GM08714 (cell line): Measurements from ENCODE around the gene PSMC5.
"Not testable (repeated sequence)": the region's sequence is repeated elsewhere in the genome, so short reads cannot be mapped to it uniquely, and the experiment has no call there.

Experiments
- H3K4me3 ChIP-seq: fragments of 200-500 bp; sonication (Bioruptor generic); 2 replicates; pipeline ENCODE4 v1.5.1; 2014; ENCODE audit warnings: mild to moderate bottlenecking, low read length, inconsistent platforms
- ZNF274 ChIP-seq: IDR thresholded peaks from 2 replicates; pipeline ENCODE4 v1.6.1; 2012; ENCODE audit warnings: mild to moderate bottlenecking, low read depth, low read length

The PSMC5 gene

GRCh38 chr17:63841350-63842172 is 14.3 kb downstream of the PSMC5 start:
- TF ChIP-seq ZNF274 = no peak
- H3K4me3 ChIP-seq = peak overlapping the region; percentile 90

GRCh38 chr17:63842173-63842539 is 14.9 kb downstream of the PSMC5 start:
- TF ChIP-seq ZNF274 = no peak
- H3K4me3 ChIP-seq = peak overlapping the region; percentile 90

- no peak for TF ChIP-seq ZNF274
- H3K4me3 ChIP-seq = peak within 1 kb of the TSS; percentile 90
Measured at GRCh38 chr17:63842540-63843386, 15.5 kb downstream of the PSMC5 start, which contains the start of gene SMARCD2. Gene SMARCD2, minus strand, starts transcription at chr17:63842685. Its CDS starts 11 bp downstream, at chr17:63842674.

- peak overlapping the region; percentile 61 for H3K4me3 ChIP-seq
Measured at GRCh38 chr17:63843387-63843888, 16.2 kb downstream of the PSMC5 start.

DNA sequence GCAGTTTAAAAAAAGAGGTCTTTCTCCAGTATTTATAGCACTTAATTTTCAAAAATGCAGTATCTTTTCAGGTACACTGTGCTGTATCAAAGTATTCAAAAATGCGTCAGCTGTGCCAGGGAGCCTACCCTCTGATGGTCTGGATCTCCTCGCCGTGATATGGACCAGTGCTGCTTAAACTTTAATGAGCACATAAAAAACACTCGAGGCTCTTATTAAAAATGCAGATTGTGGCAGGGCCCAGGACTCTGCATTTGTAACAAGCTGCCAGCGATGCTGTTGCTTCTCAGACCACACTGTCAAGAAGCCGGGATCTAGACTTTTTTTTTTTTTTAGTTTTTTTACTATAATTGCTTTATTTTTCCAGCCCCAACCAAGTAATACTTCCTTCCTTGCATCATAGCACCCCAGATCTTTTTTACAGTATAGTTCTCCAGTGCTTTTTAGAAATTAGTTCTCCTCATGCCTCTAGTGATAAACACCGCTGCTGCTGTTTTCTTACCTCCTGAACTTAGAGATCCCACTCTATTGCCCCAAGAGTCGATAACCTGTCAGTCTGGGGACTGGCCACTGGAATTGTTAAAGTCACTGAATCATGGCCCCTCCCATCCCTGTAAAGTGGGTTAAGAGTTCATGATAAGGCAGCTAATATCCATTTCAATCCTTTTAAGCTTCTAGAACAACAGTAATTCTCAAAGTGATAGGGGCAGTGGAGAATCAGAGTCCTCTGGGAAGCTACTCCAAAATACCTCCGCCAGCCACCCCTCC is 16.9 kb downstream of the PSMC5 start:
- TF ChIP-seq ZNF274 = no peak
- H3K4me3 ChIP-seq = peak overlapping the region; percentile 61; the same call in 1 of the 2 replicates

- TF ChIP-seq ZNF274 = no peak
Measured at GRCh38 chr17:63845509-63845908, 18.3 kb downstream of the PSMC5 start.

GRCh38 chr17:63847525-63848249 is 20.5 kb downstream of the PSMC5 start:
- H3K4me3 ChIP-seq = no peak overlapping the region
- TF ChIP-seq ZNF274 = no peak

More at GRCh38 chr17:63845509-63845908, 18.3 kb downstream of the PSMC5 start:
- H3K4me3 ChIP-seq = no peak overlapping the region

- peak overlapping the region; percentile 18; the same call in 1 of the 2 replicates for H3K4me3 ChIP-seq
- TF ChIP-seq ZNF274 = no peak
Measured at GRCh38 chr17:63848834-63849689, 21.8 kb downstream of the PSMC5 start.

- TF ChIP-seq ZNF274 = no peak
- H3K4me3 ChIP-seq = no peak overlapping the region
Measured at GRCh38 chr17:63850401-63850800, 23.2 kb downstream of the PSMC5 start.

GRCh38 chr17:63853260-63853659 is 26.0 kb downstream of the PSMC5 start:
- TF ChIP-seq ZNF274 = no peak
- H3K4me3 ChIP-seq = no peak overlapping the region

DNA sequence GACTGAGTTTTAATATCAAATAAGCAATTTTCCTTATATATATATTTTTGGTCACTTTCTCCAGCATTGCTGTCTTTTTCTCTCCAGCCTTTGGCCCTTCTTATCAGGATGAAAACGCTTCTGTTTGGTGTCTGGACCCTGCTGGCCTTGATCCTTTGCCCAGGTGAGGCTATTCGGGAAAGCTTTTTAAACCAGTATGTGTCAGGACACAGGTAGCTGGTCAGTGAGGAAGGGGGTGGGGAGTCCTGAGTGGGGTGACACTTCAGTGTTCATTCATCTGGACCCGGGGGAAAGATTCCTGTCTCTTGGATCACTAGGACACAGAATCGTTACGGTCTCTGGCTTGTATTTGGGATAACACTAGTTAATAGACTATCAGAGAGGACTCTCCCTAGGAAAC is 27.5 kb downstream of the PSMC5 start:
- TF ChIP-seq ZNF274 = no peak
- H3K4me3 ChIP-seq = no peak overlapping the region

GRCh38 chr17:63855185-63855584 is 28.0 kb downstream of the PSMC5 start:
- no peak for TF ChIP-seq ZNF274
- H3K4me3 ChIP-seq = no peak overlapping the region

- H3K4me3 ChIP-seq = not testable (repeated sequence)
Measured at GRCh38 chr17:63856425-63856824, 29.2 kb downstream of the PSMC5 start.
